ENCODE measurements around the gene MLF1.
"Not testable (repeated sequence)": the region's sequence is repeated elsewhere in the genome, so short reads cannot be mapped to it uniquely, and the experiment has no call there.

The MLF1 gene

DNA sequence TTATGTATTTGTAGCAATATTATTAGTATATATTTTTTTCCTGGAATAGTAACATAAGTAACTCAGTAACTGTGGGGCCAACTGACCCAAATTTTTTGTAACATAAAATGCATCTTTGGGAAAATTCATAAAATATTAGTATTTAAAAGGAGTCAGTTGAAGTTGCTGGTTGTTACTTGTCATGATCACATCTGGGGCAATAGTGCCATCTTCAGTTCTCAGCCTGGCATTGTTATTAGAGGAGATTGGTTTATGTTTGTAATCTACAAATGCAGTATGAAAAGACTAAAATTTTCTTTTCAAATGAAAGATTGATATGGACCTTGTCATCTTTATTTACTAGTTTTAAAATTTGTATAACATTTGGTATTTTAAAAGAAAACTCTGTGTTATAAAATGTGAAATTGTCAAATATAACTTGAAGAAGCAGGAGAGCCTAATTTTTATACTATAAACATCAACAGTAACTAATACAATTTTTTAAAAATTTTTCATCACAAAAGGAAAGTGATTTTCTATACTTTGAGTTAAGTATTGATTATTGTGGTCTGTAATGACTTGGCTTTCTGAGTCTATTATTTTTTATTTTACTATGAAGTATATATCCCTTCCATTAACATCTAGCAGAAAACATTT, 38.8 kb upstream of the MLF1 start:
- TF ChIP-seq, protein P1, sequence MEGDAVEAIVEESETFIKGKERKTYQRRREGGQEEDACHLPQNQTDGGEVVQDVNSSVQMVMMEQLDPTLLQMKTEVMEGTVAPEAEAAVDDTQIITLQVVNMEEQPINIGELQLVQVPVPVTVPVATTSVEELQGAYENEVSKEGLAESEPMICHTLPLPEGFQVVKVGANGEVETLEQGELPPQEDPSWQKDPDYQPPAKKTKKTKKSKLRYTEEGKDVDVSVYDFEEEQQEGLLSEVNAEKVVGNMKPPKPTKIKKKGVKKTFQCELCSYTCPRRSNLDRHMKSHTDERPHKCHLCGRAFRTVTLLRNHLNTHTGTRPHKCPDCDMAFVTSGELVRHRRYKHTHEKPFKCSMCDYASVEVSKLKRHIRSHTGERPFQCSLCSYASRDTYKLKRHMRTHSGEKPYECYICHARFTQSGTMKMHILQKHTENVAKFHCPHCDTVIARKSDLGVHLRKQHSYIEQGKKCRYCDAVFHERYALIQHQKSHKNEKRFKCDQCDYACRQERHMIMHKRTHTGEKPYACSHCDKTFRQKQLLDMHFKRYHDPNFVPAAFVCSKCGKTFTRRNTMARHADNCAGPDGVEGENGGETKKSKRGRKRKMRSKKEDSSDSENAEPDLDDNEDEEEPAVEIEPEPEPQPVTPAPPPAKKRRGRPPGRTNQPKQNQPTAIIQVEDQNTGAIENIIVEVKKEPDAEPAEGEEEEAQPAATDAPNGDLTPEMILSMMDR (IDR thresholded peaks at IDR 0.05): peak; percentile 33 to 54
- H3K27ac ChIP-seq: no peak overlapping the region
- H3K4me3 ChIP-seq: no peak overlapping the region
- no peaks in the 10 kb centered on the region for H3K36me3 ChIP-seq
- intact Hi-C loops (cut with DNase I; ENCODE audit: low total_unique reads): loop anchor here (10.0 kb wide), 1 partner anchor 917 kb away; no protein-coding TSS in a partner anchor
- no peaks in the 10 kb centered on the region for H3K9me3 ChIP-seq
- no peaks in the 10 kb centered on the region for H3K27me3 ChIP-seq
- H3K4me1 ChIP-seq: no peaks in the 10 kb centered on the region
- no peak for DNase-seq

- DNase-seq: no peak
- TF ChIP-seq, protein P1 (IDR thresholded peaks at IDR 0.05): no peak
- H3K27me3 ChIP-seq: no peaks in the 10 kb centered on the region
- H3K4me3 ChIP-seq: no peak overlapping the region
- no peaks in the 10 kb centered on the region for H3K4me1 ChIP-seq
- no peak overlapping the region for H3K27ac ChIP-seq
- no peaks in the 10 kb centered on the region for H3K9me3 ChIP-seq
- intact Hi-C loops (cut with DNase I; ENCODE audit: low total_unique reads): loop anchor here (10.0 kb wide), 1 partner anchor 921 kb away; no protein-coding TSS in a partner anchor
- no peaks in the 10 kb centered on the region for H3K36me3 ChIP-seq
Observed at GRCh38 chr3:158535918-158536317, 35.1 kb upstream of the MLF1 start.

DNA sequence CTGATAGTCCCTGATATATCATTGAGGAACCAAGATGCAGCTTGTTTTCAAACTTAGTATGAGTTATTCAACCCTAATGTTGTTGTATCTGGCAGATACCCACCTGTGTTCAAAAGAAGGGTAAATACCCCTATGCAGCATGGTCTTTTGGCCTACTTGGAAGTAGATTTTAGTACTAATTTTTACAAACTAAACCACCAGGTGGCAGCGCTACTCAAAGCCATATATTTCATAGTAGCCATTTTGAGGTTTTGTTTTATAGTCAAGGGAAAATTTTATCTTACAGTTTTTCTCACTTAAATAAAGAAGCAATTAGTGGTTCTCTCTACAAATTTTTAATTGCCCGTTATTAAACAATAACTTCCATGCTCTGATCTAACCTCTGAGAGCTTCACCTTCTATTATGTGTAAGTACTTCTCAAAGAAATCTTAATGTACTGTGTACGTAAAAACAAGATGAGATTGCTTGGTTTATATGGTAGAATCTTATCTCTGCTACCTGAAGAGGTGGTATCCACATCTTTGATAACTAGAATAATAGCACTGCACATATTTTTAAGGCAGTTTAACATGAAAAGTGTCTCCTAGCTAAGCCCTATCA, 31.5 kb upstream of the MLF1 start:
- DNase-seq: no peak
- intact Hi-C loops (cut with DNase I; ENCODE audit: low total_unique reads): loop anchor here (10.0 kb wide), 1 partner anchor 925 kb away; no protein-coding TSS in a partner anchor
- TF ChIP-seq, protein P1 (IDR thresholded peaks at IDR 0.05): peak; percentile 27 to 32
- H3K4me3 ChIP-seq: no peak overlapping the region
- no peaks in the 10 kb centered on the region for H3K9me3 ChIP-seq
- H3K36me3 ChIP-seq: peaks cover 0 to 5% (median 0%) of the 10 kb centered on the region in 3 donors
- no peaks in the 10 kb centered on the region for H3K4me1 ChIP-seq
- no peaks in the 10 kb centered on the region for H3K27me3 ChIP-seq
- no peak overlapping the region for H3K27ac ChIP-seq

GRCh38 chr3:158540066-158540465, 30.9 kb upstream of the MLF1 start:
- DNase-seq: no peak
- no peak overlapping the region for H3K4me3 ChIP-seq
- H3K9me3 ChIP-seq: no peaks in the 10 kb centered on the region
- H3K27me3 ChIP-seq: no peaks in the 10 kb centered on the region
- peaks cover 0 to 5% (median 0%) of the 10 kb centered on the region in 3 donors for H3K36me3 ChIP-seq
- intact Hi-C loops (cut with DNase I; ENCODE audit: low total_unique reads): no loop called here
- no peaks in the 10 kb centered on the region for H3K4me1 ChIP-seq
- no peak overlapping the region for H3K27ac ChIP-seq
- TF ChIP-seq, protein P1 (IDR thresholded peaks at IDR 0.05): no peak

DNA sequence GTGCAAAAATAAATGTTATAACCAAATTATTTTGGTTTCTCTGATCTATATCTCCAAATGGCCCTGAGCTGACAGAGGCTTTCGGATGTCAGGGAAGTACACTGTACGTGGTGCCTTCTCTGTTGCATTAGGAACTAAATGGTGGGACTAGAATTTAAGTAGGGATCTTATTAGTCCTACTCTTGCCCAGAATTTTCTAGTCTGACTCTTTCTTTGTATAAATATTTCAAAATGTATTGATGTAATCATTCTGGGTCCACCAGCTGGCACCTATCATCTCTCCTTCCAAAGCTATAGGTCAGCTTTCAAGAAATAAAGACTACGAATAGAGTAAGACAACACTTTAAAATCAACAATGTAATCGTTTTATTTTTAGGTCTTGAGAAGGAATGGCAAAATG, 22.3 kb upstream of the MLF1 start:
- intact Hi-C loops (cut with DNase I; ENCODE audit: low total_unique reads): no loop called here
- TF ChIP-seq, protein P1 (IDR thresholded peaks at IDR 0.05): no peak

DNA sequence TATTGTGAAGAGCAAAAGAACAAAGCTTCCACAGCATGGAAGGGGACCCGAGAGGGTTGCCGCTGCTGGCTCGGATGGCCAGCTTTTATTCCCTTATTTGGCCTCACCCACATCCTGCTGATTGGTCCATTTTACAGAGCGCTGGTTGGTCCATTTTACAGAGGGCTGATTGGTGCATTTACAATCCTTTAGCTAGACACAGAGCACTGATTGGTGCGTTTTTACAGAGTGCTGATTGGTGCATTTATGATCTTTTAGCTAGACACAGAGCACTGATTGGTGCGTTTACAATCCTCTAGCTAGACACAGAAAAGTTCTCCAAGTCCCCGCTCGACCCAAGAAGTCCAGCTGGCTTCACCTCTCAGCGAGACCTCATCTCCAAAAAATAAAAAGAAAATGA, 21.1 kb upstream of the MLF1 start:
- H3K9me3 ChIP-seq; H3K27ac ChIP-seq; H3K4me1 ChIP-seq; DNase-seq; H3K27me3 ChIP-seq; H3K4me3 ChIP-seq; intact Hi-C loops (cut with DNase I; ENCODE audit: low total_unique reads): not testable (repeated sequence)
- H3K36me3 ChIP-seq: peaks cover 9 to 18% (median 10%) of the 10 kb centered on the region in 3 donors

More for the DNA sequence above, 22.3 kb upstream of the MLF1 start:
- DNase-seq: no peak
- no peaks in the 10 kb centered on the region for H3K4me1 ChIP-seq
- no peaks in the 10 kb centered on the region for H3K27me3 ChIP-seq
- H3K36me3 ChIP-seq: peaks cover 9 to 23% (median 10%) of the 10 kb centered on the region in 3 donors
- H3K9me3 ChIP-seq: no peaks in the 10 kb centered on the region
- no peak overlapping the region for H3K4me3 ChIP-seq
- H3K27ac ChIP-seq: no peak overlapping the region

All from tibial artery (tissue), 4 donors.